Common myeloid progenitor, CD34-positive (primary cell): ENCODE measurements around the gene LCE2D.
"Not testable (repeated sequence)": the region's sequence is repeated elsewhere in the genome, so short reads cannot be mapped to it uniquely, and the experiment has no call there.

Experiments used
- CTCF ChIA-PET: fragments of 350-600 bp; sonication (Branson Sonifier 250); formaldehyde crosslinking; loops from one replicate; lab custom pipeline; 2021; ENCODE audit warnings: antibody characterized with exemption; lab: Charles Lee
- POLR2A ChIA-PET: fragments of 350-600 bp; sonication (Branson Sonifier 250); formaldehyde crosslinking; loops from one replicate; lab custom pipeline; 2021; ENCODE audit warnings: antibody characterized with exemption; lab: Charles Lee
- DNase-seq, 3 donors: peaks; one replicate each; pipeline versions ENCODE4 v3.0.0 to v3.0.0-alpha.2; 2013
- H3K27ac ChIP-seq, 2 experiments: 1 replicate in 1 of 2; 2 replicates in 1 of 2; pipeline ENCODE4 v1.7.0; 2013; ENCODE audit warnings: inconsistent platforms in 2 of 2, low read length in 2 of 2, mild to moderate bottlenecking in 2 of 2, low read depth in 1 of 2, moderate library complexity in 1 of 2; ENCODE audit not compliant: severe bottlenecking in 2 of 2, insufficient read depth in 1 of 2, poor library complexity in 1 of 2
- H3K27me3 ChIP-seq, 5 experiments: replicated peaks in 2 of 5; 1 replicate in 3 of 5; 2 replicates in 2 of 5; pipeline versions ENCODE4 v1.6.1 to v1.7.0; 2013; ENCODE audit warnings: low read length in 4 of 5, mild to moderate bottlenecking in 2 of 5, moderate library complexity in 2 of 5, inconsistent platforms in 1 of 5; ENCODE audit not compliant: insufficient read depth in 5 of 5, control insufficient read depth in 4 of 5
- H3K36me3 ChIP-seq, 4 experiments: 1 replicate in 2 of 4; 2 replicates in 2 of 4; pipeline versions ENCODE4 v1.6.1 to v1.7.0; 2013; ENCODE audit warnings: low read length in 3 of 4, control low read depth in 1 of 4, mild to moderate bottlenecking in 1 of 4; ENCODE audit not compliant: control insufficient read depth in 4 of 4, insufficient read depth in 4 of 4
- H3K4me1 ChIP-seq, 4 experiments: 1 replicate in 3 of 4; 2 replicates in 1 of 4; pipeline versions ENCODE4 v1.6.1 to v1.7.1; 2013; ENCODE audit warnings: low read length in 3 of 4, mild to moderate bottlenecking in 3 of 4, control low read depth in 1 of 4, inconsistent platforms in 1 of 4, moderate library complexity in 1 of 4; ENCODE audit not compliant: control insufficient read depth in 4 of 4, insufficient read depth in 4 of 4; ENCODE audit errors: control extremely low read depth in 1 of 4
- H3K4me3 ChIP-seq, 7 experiments: 1 replicate in 4 of 7; 2 replicates in 3 of 7; pipeline versions ENCODE4 v1.5.1 to v1.7.0; 2013; ENCODE audit warnings: mild to moderate bottlenecking in 7 of 7, low read length in 6 of 7, moderate library complexity in 6 of 7, inconsistent platforms in 2 of 7, low read depth in 2 of 7, control low read depth in 1 of 7; ENCODE audit not compliant: insufficient read depth in 4 of 7, control insufficient read depth in 1 of 7; ENCODE audit errors: extremely low read depth in 1 of 7
- H3K9me3 ChIP-seq, 5 experiments: 1 replicate in 4 of 5; 2 replicates in 1 of 5; pipeline versions ENCODE4 v1.6.1 to v1.7.1; 2013; ENCODE audit warnings: low read length in 4 of 5, mild to moderate bottlenecking in 2 of 5, inconsistent platforms in 1 of 5, low read depth in 1 of 5, moderate library complexity in 1 of 5; ENCODE audit not compliant: control insufficient read depth in 4 of 5, insufficient read depth in 2 of 5; ENCODE audit errors: control extremely low read depth in 1 of 5
- WGBS: methylation state at CpG from one replicate; pipeline ENCODE4 v1.1.5; 2013; ENCODE audit not compliant: insufficient coverage; 5-methylcytosine and 5-hydroxymethylcytosine counted together

Gene LCE2D

GRCh38 chr1:152683846-152684245 lies 20.7 kb downstream of the LCE2D start:
- H3K27ac ChIP-seq, result no peak overlapping the region
- no peak overlapping the region for H3K4me3 ChIP-seq
- ChIA-PET POLR2A (interaction anchor here (0.6 kb wide), 1 partner anchor 26 kb away, joined by 4 read pairs; no protein-coding TSS in a partner anchor), CTCF (no interaction called here)
- H3K27me3 ChIP-seq, result peaks cover 0 to 19% (median 5%) of the 10 kb centered on the region in 5 experiments
- no peaks in the 10 kb centered on the region for H3K9me3 ChIP-seq
- H3K4me1 ChIP-seq, result no peaks in the 10 kb centered on the region
- H3K36me3 ChIP-seq, result no peaks in the 10 kb centered on the region
- DNase-seq, result no peak

- WGBS, result 88% methylated on average over 1 of the region's 4 CpGs
- CTCF ChIA-PET, H3K36me3 ChIP-seq, H3K4me1 ChIP-seq, H3K4me3 ChIP-seq, DNase-seq, H3K9me3 ChIP-seq, H3K27ac ChIP-seq, POLR2A ChIA-PET: not testable (repeated sequence)
- peaks cover 0 to 10% (median 2%) of the 10 kb centered on the region in 5 experiments for H3K27me3 ChIP-seq
Observed at GRCh38 chr1:152685823-152686222, 22.6 kb downstream of the LCE2D start, which contains the start of gene LCE2B. Gene LCE2B (plus strand): TSS chr1:152686123. CDS start chr1:152686844, 721 bp downstream.

- Histone ChIP-seq H3K27me3 (peaks cover 0 to 5% (median 0%) of the 10 kb centered on the region in 5 experiments), H3K36me3 (no peaks in the 10 kb centered on the region), H3K9me3 (no peaks in the 10 kb centered on the region), H3K4me1 (no peaks in the 10 kb centered on the region), H3K4me3 (no peak within 1 kb of the TSS), H3K27ac (no peak within 1 kb of the TSS)
- 40% methylated on average over 1 of the region's 4 CpGs for WGBS
- ChIA-PET CTCF (no interaction called here), POLR2A (no interaction called here)
- DNase-seq, result no peak
Observed at GRCh38 chr1:152697701-152698600, 34.8 kb downstream of the LCE2D start, which contains the start of gene LCE2A. Gene LCE2A (plus strand): TSS chr1:152698345. CDS start chr1:152698902, 557 bp downstream.

GRCh38 chr1:152699746-152700145 lies 36.6 kb downstream of the LCE2D start:
- POLR2A ChIA-PET, result no interaction called here
- Histone ChIP-seq H3K4me1 (no peaks in the 10 kb centered on the region), H3K27ac (no peak overlapping the region), H3K9me3 (no peaks in the 10 kb centered on the region), H3K36me3 (no peaks in the 10 kb centered on the region), H3K4me3 (no peak overlapping the region), H3K27me3 (peaks cover 0 to 5% (median 0%) of the 10 kb centered on the region in 5 experiments)
- DNase-seq, result no peak
- WGBS, result 100% methylated on average over 2 of the region's 4 CpGs
- CTCF ChIA-PET, result no interaction called here

- no peaks in the 10 kb centered on the region for H3K4me1 ChIP-seq
- ChIA-PET CTCF (no interaction called here), POLR2A (no interaction called here)
- no peaks in the 10 kb centered on the region for H3K9me3 ChIP-seq
- no peak for DNase-seq
- H3K27me3 ChIP-seq, result peaks cover 0 to 2% (median 2%) of the 10 kb centered on the region in 5 experiments
- no peak within 1 kb of the TSS for H3K27ac ChIP-seq
- no peaks in the 10 kb centered on the region for H3K36me3 ChIP-seq
- H3K4me3 ChIP-seq, result no peak within 1 kb of the TSS
- 100% methylated on average over 1 of the region's 2 CpGs for WGBS
Observed at GRCh38 chr1:152707860-152708259, 44.7 kb downstream of the LCE2D start, which contains the start of gene LCE4A. Gene LCE4A (plus strand): TSS chr1:152708160. CDS start chr1:152709076, 916 bp downstream.
